Keratinocyte (primary cell): ENCODE measurements around the gene PAX1. TPM values are rescaled to one million over a fixed set of nuclear protein-coding genes. Genes with fewer than 3 reads are reported as not detected.

Experiments used
- DNase-seq: peaks from one replicate; pipeline ENCODE4 v3.0.0-alpha.2; 2011; ENCODE audit warnings: low read depth, missing footprints, low spot score
- FAIRE-seq: peaks from 2 replicates; lab custom pipeline; 2011; peaks lifted over from hg19 to GRCh38; lab: Jason Lieb, UNC
- H2AFZ ChIP-seq: 2 replicates; pipeline ENCODE4 v1.6.0; 2012; ENCODE audit warnings: low read length, control low read depth, inconsistent platforms; ENCODE audit not compliant: control insufficient read depth
- H3K27ac ChIP-seq: 2 replicates; pipeline ENCODE4 v1.5.1; 2011; ENCODE audit warnings: low read length; ENCODE audit not compliant: control insufficient read depth, insufficient read depth
- H3K27me3 ChIP-seq: 3 replicates; pipeline ENCODE4 v1.6.0; 2011; ENCODE audit warnings: low read length; ENCODE audit not compliant: control insufficient read depth, insufficient read depth; ENCODE audit errors: extremely low read depth
- H3K36me3 ChIP-seq, 2 experiments: 2 replicates in 1 of 2; 3 replicates in 1 of 2; pipeline ENCODE4 v1.5.1; 2011; ENCODE audit warnings: low read length in 2 of 2, mild to moderate bottlenecking in 1 of 2; ENCODE audit not compliant: control insufficient read depth in 2 of 2, insufficient read depth in 2 of 2; ENCODE audit errors: extremely low read depth in 1 of 2
- H3K4me1 ChIP-seq: 3 replicates; pipeline ENCODE4 v1.5.1; 2011; ENCODE audit warnings: low read length; ENCODE audit not compliant: control insufficient read depth, insufficient read depth; ENCODE audit errors: extremely low read depth
- H3K4me2 ChIP-seq: 3 replicates; pipeline ENCODE4 v1.6.0; 2011; ENCODE audit warnings: low read depth, low read length; ENCODE audit not compliant: control insufficient read depth, insufficient read depth; ENCODE audit errors: extremely low read depth
- H3K4me3 ChIP-seq, 3 experiments: fragments of 200-600 bp in 1 of 3; sonication (generic) in 1 of 3; 2 replicates in 2 of 3; 3 replicates in 1 of 3; pipeline ENCODE4 v1.5.1; 2011 to 2016; ENCODE audit warnings: low read length in 3 of 3, mild to moderate bottlenecking in 3 of 3, control low read depth in 2 of 3, inconsistent platforms in 1 of 3, low read depth in 1 of 3, mixed read lengths in 1 of 3, mixed run types in 1 of 3, moderate library complexity in 1 of 3; ENCODE audit not compliant: control insufficient read depth in 2 of 3, insufficient read depth in 2 of 3; ENCODE audit errors: extremely low read depth in 1 of 3
- H3K79me2 ChIP-seq: 2 replicates; pipeline ENCODE4 v1.6.0; 2012; ENCODE audit warnings: low read length; ENCODE audit not compliant: control insufficient read depth, insufficient read depth
- H3K9ac ChIP-seq: 3 replicates; pipeline ENCODE4 v1.6.0; 2011; ENCODE audit warnings: low read length; ENCODE audit not compliant: control insufficient read depth, insufficient read depth; ENCODE audit errors: extremely low read depth
- H3K9me1 ChIP-seq: 3 replicates; pipeline ENCODE4 v1.6.0; 2011; ENCODE audit warnings: low read length; ENCODE audit not compliant: control insufficient read depth, insufficient read depth; ENCODE audit errors: extremely low read depth
- H3K9me3 ChIP-seq: 2 replicates; pipeline ENCODE4 v1.5.1; 2012; ENCODE audit warnings: low read depth, low read length; ENCODE audit not compliant: control insufficient read depth
- H4K20me1 ChIP-seq: 3 replicates; pipeline ENCODE4 v1.6.0; 2011; ENCODE audit warnings: low read length; ENCODE audit not compliant: control insufficient read depth, insufficient read depth; ENCODE audit errors: extremely low read depth
- CTCF ChIP-seq, 3 experiments: IDR thresholded peaks in 1 of 3; conservative IDR thresholded peaks in 1 of 3; optimal IDR thresholded peaks in 1 of 3; 2 replicates in 2 of 3; 3 replicates in 1 of 3; pipeline versions ENCODE3 to v1.5.1; 2011; ENCODE audit warnings: low read length in 3 of 3, mild to moderate bottlenecking in 3 of 3, moderate library complexity in 2 of 3, control low read depth in 1 of 3, inconsistent platforms in 1 of 3; ENCODE audit not compliant: insufficient read depth in 2 of 3; ENCODE audit errors: extremely low read depth in 1 of 3
- EZH2 ChIP-seq: IDR thresholded peaks from one replicate; pipeline ENCODE4 v1.6.1; 2012; ENCODE audit warnings: inconsistent platforms, mild to moderate bottlenecking, low read length, moderate library complexity
- dilution Hi-C: fragments of 300-500 bp; cut with MboI; formaldehyde crosslinking; loops from one replicate; pipeline ENCODE4 v1.7.0; 2020; ENCODE audit warnings: low sequenced_read_pairs; ENCODE audit not compliant: extremely low pct_ligation_motif_present
- polyA plus RNA-seq, 5 experiments: library from polyadenylated mRNA; depleted of rRNA in 3 of 5; stranded (reverse) in 3 of 5; stranded (forward) in 1 of 5; unstranded in 1 of 5; fragments of >200 nt; gene quantifications; 1 replicate in 1 of 5; 2 replicates in 3 of 5; 3 replicates in 1 of 5; pipeline versions ENCODE4 v1.2.1 to v1.2.3, GENCODE V29; 2011 to 2012; ENCODE audit warnings: missing spikeins in 2 of 5, low read depth in 1 of 5, low replicate concordance in 1 of 5

The PAX1 gene
- polyA plus RNA-seq, 1 donor (not counting 4 experiments of a cell fraction or from before 2014, with no cell fraction given), result not detected

- Histone ChIP-seq H3K9me1 (no peaks in the 10 kb centered on the region), H3K79me2 (no peaks in the 10 kb centered on the region), H2AFZ (no peak overlapping the region), H4K20me1 (no peaks in the 10 kb centered on the region), H3K27me3 (no peaks in the 10 kb centered on the region), H3K9me3 (peaks cover 6% of the 10 kb centered on the region), H3K4me1 (no peaks in the 10 kb centered on the region), H3K4me3 (no peak overlapping the region), H3K9ac (no peak overlapping the region), H3K27ac (no peak overlapping the region), H3K36me3 (no peaks in the 10 kb centered on the region), H3K4me2 (no peak overlapping the region)
- TF ChIP-seq EZH2 (no peak), CTCF (optimal IDR thresholded peaks at IDR 0.05 in 1 of 3, IDR thresholded peaks at IDR 0.05 in 1 of 3, conservative IDR thresholded peaks at IDR 0.05 in 1 of 3; ENCODE audit: extremely low read depth in 1 of 3, insufficient read depth in 2 of 3, low read length in 3 of 3) (no peak)
- dilution Hi-C loops, result no loop called here
- no peak for DNase-seq
- no peak for FAIRE-seq
These were observed 34.5 kb upstream of the PAX1 start for GRCh38 chr20:21670981-21671380.

GRCh38 chr20:21677261-21677660 is 28.2 kb upstream of the PAX1 start:
- TF ChIP-seq EZH2, result no peak
- TF ChIP-seq CTCF (optimal IDR thresholded peaks at IDR 0.05 in 1 of 3, IDR thresholded peaks at IDR 0.05 in 1 of 3, conservative IDR thresholded peaks at IDR 0.05 in 1 of 3; ENCODE audit: extremely low read depth in 1 of 3, insufficient read depth in 2 of 3, low read length in 3 of 3), result no peak
- Histone ChIP-seq H2AFZ (no peak overlapping the region), H3K79me2 (no peaks in the 10 kb centered on the region), H3K9ac (no peak overlapping the region), H3K36me3 (no peaks in the 10 kb centered on the region), H3K4me3 (no peak overlapping the region), H3K27ac (no peak overlapping the region), H3K4me2 (no peak overlapping the region), H3K27me3 (no peaks in the 10 kb centered on the region), H3K9me1 (no peaks in the 10 kb centered on the region), H3K4me1 (no peaks in the 10 kb centered on the region), H3K9me3 (no peaks in the 10 kb centered on the region), H4K20me1 (no peaks in the 10 kb centered on the region)
- dilution Hi-C loops, result no loop called here
- FAIRE-seq (no peak), DNase-seq (no peak)
